ENCODE measurements around the gene PABPN1L.

Gene PABPN1L

GRCh38 chr16:88913001-88913612 lies 46.6 kb upstream of the PABPN1L start:
- no peaks in the 10 kb centered on the region for H3K4me1 ChIP-seq (ENCODE audit: insufficient read depth, poor library complexity, severe bottlenecking)
- no peaks in the 10 kb centered on the region for H3K9me3 ChIP-seq (ENCODE audit: severe bottlenecking)
- H3K27ac ChIP-seq (ENCODE audit: poor library complexity, severe bottlenecking), result no peak overlapping the region
- H3K4me3 ChIP-seq (ENCODE audit: severe bottlenecking), result no peak overlapping the region
- TF ChIP-seq CTCF (IDR thresholded peaks at IDR 0.05; ENCODE audit: poor library complexity, severe bottlenecking), result no peak
- no peak for ATAC-seq (ENCODE audit: low read depth)
- H3K27me3 ChIP-seq (ENCODE audit: insufficient read depth, poor library complexity, severe bottlenecking), result no peaks in the 10 kb centered on the region
- no peaks in the 10 kb centered on the region for H3K36me3 ChIP-seq (ENCODE audit: low read depth)
- no peak for DNase-seq (ENCODE audit: low spot score)

GRCh38 chr16:88912556-88912955 lies 46.1 kb upstream of the PABPN1L start:
- ATAC-seq (ENCODE audit: low read depth) (no peak), DNase-seq (ENCODE audit: low spot score) (no peak)
- H3K27ac ChIP-seq (ENCODE audit: poor library complexity, severe bottlenecking), result no peak overlapping the region
- TF ChIP-seq CTCF (IDR thresholded peaks at IDR 0.05; ENCODE audit: poor library complexity, severe bottlenecking), result no peak
- H3K9me3 ChIP-seq (ENCODE audit: severe bottlenecking), result no peaks in the 10 kb centered on the region
- H3K36me3 ChIP-seq (ENCODE audit: low read depth), result no peaks in the 10 kb centered on the region
- H3K27me3 ChIP-seq (ENCODE audit: insufficient read depth, poor library complexity, severe bottlenecking), result no peaks in the 10 kb centered on the region
- no peak overlapping the region for H3K4me3 ChIP-seq (ENCODE audit: severe bottlenecking)
- peaks cover 5% of the 10 kb centered on the region for H3K4me1 ChIP-seq (ENCODE audit: insufficient read depth, poor library complexity, severe bottlenecking)

- no peak overlapping the region for H3K27ac ChIP-seq (ENCODE audit: poor library complexity, severe bottlenecking)
- DNase-seq (ENCODE audit: low spot score), result no peak
- no peak overlapping the region for H3K4me3 ChIP-seq (ENCODE audit: severe bottlenecking)
- no peak for ATAC-seq (ENCODE audit: low read depth)
- H3K4me1 ChIP-seq (ENCODE audit: insufficient read depth, poor library complexity, severe bottlenecking), result peaks cover 7% of the 10 kb centered on the region
- no peak for TF ChIP-seq CTCF (IDR thresholded peaks at IDR 0.05; ENCODE audit: poor library complexity, severe bottlenecking)
- no peaks in the 10 kb centered on the region for H3K9me3 ChIP-seq (ENCODE audit: severe bottlenecking)
- H3K36me3 ChIP-seq (ENCODE audit: low read depth), result no peaks in the 10 kb centered on the region
- no peaks in the 10 kb centered on the region for H3K27me3 ChIP-seq (ENCODE audit: insufficient read depth, poor library complexity, severe bottlenecking)
These were observed 45.5 kb upstream of the PABPN1L start for GRCh38 chr16:88911946-88912310.

- H3K27ac ChIP-seq (ENCODE audit: poor library complexity, severe bottlenecking), result no peak overlapping the region
- H3K4me1 ChIP-seq (ENCODE audit: insufficient read depth, poor library complexity, severe bottlenecking), result peaks cover 7% of the 10 kb centered on the region
- no peaks in the 10 kb centered on the region for H3K36me3 ChIP-seq (ENCODE audit: low read depth)
- H3K4me3 ChIP-seq (ENCODE audit: severe bottlenecking), result no peak overlapping the region
- no peaks in the 10 kb centered on the region for H3K27me3 ChIP-seq (ENCODE audit: insufficient read depth, poor library complexity, severe bottlenecking)
- DNase-seq (ENCODE audit: low spot score) (no peak), ATAC-seq (ENCODE audit: low read depth) (no peak)
- TF ChIP-seq CTCF (IDR thresholded peaks at IDR 0.05; ENCODE audit: poor library complexity, severe bottlenecking), result no peak
- no peaks in the 10 kb centered on the region for H3K9me3 ChIP-seq (ENCODE audit: severe bottlenecking)
These were observed 44.9 kb upstream of the PABPN1L start for GRCh38 chr16:88911136-88911945.
